GM21786 (cell line): Measurements from ENCODE around the gene ZNF512B.

Source experiments
- ATAC-seq: cut with Tn5 transposase; IDR thresholded peaks from one replicate; pipeline ENCODE4 v1.9.1; 2021; ENCODE audit not compliant: unreplicated experiment

The ZNF512B gene

GRCh38 chr20:63951398-63952209 is 18.1 kb downstream of the ZNF512B start:
- ATAC-seq, result no peak

DNA sequence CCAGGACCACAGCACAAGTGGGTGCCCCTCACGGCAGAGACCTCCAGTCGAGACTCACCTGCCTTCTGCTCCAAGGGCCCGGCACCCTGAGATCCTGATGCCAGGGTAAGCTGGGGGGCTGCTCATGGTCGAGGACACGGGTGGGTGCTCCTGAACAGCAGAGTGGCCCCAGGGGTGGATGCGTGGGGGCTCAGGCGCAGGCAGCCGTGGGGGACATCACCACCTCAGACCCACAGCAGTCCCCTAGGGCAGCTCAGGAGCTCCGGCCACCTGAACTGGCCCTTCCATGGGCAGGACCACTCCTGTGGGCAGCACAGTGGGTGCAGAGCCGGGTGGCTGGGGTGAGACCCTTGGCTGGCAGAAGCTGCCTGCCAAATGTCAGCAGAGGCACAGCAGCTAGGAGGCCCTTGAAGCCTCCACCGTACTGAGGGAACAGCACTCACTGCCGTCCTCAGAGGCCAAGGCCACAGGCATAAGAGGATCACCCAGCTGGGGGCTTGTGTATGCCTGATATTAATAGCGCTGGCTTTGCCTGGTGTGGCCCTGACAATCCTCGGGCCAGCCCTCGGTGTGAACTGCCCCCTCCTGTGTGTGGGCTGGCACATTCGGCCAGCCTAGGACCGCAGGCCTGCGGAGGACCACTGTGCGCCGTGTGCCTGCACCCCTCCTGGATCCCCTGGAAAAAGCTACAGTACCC is 18.9 kb downstream of the ZNF512B start:
- no peak for ATAC-seq

- no peak for ATAC-seq
Observed at GRCh38 chr20:63947638-63948456, 21.9 kb downstream of the ZNF512B start.

- ATAC-seq, result no peak
Observed at GRCh38 chr20:63946986-63947637, 22.6 kb downstream of the ZNF512B start.

DNA sequence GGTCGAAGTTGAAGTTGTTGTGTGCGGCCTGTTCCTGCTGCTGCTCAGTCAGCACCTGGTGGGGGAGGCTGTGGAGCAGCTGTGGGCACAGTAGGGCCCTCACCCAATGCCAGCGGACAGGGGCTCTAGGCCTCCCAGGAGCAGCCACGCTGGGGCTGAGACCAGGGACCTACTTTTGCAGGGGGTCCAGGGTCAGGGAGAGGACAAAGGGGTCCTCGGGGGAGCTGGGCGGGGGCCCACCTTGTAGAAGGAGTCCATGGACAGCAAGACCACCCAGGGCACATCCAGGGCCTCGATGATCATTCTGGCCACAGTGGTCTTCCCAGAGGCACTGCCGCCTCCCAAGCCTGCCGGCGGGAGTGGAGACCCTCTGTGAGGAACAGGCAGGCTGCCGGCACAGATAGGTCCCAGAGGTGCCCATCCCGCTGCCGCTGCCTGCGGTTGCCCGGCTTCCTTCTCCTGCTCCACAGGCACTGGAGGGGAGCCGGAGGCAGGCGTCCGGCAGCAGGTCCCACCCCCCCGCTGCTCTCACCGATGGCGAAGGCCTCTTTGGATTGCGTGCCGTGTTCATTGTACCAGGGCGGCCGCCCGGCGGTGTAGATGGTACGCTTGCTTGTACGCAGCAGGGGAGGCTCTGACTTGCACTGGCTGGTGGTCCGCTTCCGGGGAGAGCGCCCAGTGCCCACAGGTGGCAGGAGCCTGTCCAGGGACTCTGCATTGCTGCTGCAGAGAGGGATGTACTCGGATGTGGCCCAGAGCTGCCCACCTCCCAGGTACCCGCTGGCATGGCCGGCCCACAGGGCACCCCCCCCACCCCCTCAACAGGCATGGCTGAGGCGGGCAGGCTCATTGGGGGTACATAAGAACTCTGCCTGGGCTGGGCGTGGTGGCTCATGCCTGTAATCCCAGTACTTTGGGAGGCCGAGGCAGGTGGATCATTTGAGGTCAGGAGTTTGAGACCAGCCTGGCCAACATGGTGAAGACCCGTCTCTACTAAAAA is 23.5 kb downstream of the ZNF512B start:
- no peak for ATAC-seq

DNA sequence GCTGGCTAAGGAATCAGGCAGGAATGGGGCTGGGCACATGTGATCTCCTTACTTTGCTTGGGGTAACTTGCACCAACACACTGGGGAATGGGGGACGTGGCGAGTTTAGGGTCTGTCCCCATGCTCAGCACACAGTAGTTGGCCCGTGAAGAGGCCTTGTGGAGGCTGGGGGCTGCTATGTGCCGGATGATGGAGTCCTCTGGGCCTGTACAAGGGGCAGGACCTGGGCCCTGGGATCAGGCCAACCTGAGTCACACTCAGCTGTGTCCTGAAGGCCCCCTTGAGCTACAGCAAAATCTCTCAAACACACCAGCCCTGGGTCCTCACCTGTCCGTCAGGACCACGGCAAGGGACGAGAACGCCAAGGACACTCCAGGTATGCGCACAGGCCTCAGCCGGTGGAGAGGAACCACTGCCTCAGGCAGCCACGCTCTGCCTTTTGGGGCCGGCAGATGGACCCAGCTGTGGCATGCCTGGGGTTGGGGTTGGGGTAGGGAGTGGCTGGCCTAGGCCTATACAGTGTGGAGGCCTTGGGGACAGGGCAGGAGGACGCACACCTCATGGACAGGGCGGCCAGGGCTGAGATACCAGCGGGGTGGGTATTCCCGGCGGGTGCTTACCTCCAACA is 24.6 kb downstream of the ZNF512B start:
- ATAC-seq, result no peak

DNA sequence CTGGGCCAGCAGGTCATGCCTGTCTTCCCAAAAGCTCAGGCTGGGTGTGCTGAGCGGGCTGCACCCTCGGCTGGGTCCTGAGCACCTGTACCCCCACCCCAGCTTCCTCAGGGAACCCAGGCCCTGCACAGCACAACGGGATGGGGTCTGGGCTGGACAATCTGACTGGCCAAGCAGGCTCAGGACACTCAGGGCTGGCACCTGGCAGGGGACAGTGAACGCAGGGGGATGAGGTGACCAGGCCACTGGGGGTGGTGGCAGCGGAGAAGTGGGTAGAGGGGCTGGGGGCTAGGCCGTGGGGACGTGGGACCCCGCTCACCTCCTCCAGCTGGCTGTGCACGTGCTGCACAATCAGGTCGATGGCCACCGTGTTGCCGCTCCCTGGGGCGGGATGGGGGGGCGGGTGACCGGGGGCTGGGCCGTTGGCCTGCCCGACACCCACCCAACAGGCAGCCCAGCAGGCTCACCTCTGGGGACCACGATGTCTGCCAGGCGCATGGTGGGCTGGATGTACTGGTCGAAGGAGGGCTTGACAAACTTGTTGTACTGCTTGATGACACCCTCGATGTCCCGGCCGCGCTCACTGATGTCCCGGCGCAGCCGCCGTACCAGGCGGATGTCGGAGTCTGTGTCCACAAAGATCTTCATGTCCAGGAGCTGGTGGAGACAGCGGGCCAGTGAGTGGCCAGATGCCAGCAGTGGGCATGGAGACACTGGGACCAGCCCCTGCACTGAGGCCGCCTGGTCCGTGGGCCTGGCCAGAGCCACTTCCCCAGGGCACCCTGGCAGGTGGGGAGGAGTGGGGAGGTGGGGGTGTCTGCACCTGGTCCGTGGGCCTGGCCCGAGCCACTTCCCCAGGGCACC is 25.4 kb downstream of the ZNF512B start:
- no peak for ATAC-seq

- no peak for ATAC-seq
Observed at GRCh38 chr20:63943808-63944077, 26.0 kb downstream of the ZNF512B start.

DNA sequence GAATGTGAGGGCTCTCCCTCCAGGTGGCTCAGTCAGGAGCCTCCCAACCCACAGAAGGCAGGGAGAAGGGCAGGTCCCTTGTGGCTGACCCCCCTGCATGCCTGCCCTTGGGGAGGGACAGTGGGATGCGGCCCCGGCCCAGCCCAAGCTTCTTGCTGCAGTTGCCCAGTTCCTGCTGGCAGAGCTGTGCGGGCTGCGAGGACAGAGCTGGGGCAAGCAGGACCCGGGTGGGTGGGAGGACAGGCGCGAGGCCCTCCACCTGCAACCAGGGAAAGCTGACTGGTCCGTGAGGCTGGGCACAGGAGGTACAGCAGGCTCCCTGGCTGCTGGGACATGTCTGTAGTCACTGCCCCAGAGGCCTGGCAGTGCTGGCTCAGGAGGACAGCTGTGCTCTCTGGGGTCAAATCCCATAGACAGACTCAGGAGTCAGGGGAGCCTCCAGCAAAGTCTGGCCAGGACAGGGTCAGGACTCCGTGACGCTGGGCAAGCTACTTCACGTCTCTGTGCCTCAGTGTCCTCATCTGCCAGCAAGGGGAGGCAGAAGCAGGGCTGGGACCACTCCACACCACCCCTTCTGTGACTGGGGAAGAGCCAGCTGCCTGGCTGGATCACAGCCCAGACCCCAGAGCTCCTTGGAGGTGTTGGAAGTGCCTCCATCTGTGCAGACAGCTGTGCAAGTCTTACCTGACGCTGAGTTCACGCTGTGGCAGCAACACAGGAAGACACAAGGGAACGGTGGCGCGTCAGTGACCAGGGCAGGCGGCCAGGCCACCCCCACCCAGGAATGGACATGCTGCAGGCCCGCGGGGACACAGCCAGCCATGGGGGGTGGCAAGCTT is 26.5 kb downstream of the ZNF512B start:
- no peak for ATAC-seq

GRCh38 chr20:63942250-63942951 is 27.3 kb downstream of the ZNF512B start:
- no peak for ATAC-seq

DNA sequence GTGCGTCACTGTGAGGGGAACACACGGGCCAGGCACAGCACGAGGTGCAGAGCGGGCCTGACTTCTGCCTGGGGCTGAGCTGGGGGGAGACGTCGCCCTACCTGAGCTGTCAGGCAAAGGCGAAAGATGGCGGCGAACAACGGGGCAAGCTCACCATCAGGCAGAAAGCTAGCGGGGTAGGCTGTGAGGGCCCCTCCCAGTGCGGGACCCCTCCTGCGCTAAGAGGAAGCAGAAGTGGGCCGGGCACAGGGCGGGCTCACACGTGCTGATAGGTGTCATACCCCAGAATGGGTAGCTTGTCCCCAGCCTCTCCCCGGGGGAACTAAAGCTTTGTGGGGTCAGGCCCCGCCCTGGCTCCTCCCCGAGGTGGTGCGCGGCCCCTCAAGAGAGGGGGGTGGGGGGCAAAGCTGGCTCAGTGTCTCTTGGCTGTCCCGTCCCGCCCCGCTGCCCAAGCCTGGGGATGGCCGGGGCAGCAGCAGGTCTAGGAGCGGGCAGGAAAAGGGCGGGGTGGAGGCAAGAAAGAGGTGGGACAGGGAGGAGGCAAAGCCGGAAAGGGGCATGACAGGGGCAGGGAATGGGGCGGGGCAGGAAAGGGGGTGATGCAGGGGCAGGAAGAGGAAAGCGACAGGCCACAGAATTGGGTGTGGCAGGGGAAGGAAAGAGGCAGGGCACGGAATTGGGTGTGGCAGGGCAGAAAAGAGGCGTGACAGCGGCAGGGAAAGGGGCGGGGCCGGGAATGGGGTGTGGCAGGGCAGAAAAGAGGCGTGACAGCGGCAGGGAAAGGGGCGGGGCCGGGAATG is 28.2 kb downstream of the ZNF512B start:
- no peak for ATAC-seq

GRCh38 chr20:63940472-63941266 is 29.1 kb downstream of the ZNF512B start:
- no peak for ATAC-seq

DNA sequence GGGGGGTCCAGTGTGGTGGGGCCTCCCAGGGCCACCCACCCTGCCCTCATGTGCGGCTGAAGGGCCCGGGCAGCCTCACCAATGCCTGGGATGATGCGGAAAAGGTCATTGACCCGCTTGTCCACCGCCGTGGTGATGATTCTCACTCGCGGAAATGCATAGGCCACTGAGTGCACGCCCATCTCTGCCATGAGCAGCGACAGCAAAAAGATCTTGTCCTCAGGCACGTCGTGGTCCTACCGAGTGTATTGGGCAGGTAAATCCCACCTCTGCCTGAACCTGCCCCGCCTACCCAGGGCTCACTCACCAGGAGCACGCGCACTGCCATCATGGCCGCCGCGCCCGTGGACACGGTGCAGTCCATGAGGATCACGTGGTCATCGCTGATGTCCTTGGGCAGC is 29.7 kb downstream of the ZNF512B start:
- no peak for ATAC-seq

DNA sequence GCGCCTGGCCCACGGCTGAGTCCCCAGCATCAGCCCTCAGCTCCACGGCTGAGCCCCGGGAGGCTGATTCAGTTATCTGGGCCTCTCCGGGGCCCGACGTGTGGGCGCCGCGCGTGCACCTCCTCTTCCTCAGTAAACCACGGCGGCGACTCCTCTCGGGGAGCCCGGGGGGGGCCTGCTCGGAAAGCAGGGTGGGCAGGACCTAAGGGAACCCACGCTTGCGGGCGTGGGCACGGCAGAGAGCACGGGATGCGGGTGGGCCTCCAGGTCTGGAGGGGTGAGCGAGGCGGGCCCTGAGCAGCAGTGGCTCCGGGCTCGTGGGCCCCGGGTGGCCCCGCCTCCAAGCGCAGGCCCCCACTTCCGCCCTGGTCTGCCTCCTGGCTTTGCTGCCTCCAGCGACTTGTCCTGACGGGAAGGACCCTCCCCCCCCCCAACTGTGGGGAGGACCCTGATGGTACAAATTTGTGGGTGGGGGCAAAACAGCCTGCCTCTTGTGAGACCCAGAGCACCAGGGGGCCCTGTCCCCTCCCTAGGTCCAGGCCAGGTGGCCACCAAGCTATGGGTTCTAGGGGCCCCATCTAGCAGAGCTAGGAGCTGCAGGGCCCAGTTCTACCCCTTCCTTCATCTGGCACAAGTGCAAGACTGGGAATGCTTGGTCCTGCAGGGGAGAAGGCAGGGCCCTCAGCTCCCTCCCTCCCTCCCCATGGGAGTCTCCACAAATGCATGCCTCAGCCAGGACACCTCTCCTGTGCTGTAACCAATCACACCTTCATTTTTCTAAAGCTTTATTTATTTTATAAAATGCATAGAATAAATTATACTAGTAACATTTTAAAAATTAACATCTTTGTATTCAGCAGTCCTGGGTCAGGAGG is 30.4 kb downstream of the ZNF512B start:
- ATAC-seq, result no peak

GRCh38 chr20:63937596-63937995 is 32.1 kb downstream of the ZNF512B start:
- no peak for ATAC-seq
